Testis (tissue), 3 donors: ENCODE data around the gene HYDIN. TPM values are rescaled to one million over a fixed set of nuclear protein-coding genes. Genes with fewer than 3 reads are reported as not detected.

ENCODE experiments used
- DNase-seq: peaks from one replicate; pipeline ENCODE4 v3.0.0-alpha.2; 2019
- H3K27ac ChIP-seq, 2 donors: fragments of 200-600 bp; sonication (generic); one replicate each; pipeline ENCODE4 v1.5.1; 2019
- H3K27me3 ChIP-seq: fragments of 200-600 bp; sonication (generic); one replicate; pipeline ENCODE4 v1.5.1; 2019
- H3K36me3 ChIP-seq: fragments of 200-600 bp; sonication (generic); one replicate; pipeline ENCODE4 v1.5.1; 2017; ENCODE audit warnings: low read depth; ENCODE audit errors: missing control alignments
- H3K4me1 ChIP-seq: fragments of 200-600 bp; sonication (generic); one replicate; pipeline ENCODE4 v1.5.1; 2019
- H3K4me3 ChIP-seq, 2 donors: fragments of 200-600 bp; sonication (generic); one replicate each; pipeline ENCODE4 v1.5.1; 2017 to 2019
- H3K9me3 ChIP-seq: fragments of 200-600 bp; sonication (generic); one replicate; pipeline ENCODE4 v1.5.1; 2017
- CTCF ChIP-seq, 3 experiments: fragments of 450-650 bp in 2 of 3; fragments of 200-600 bp in 1 of 3; sonication (generic) in 1 of 3; IDR thresholded peaks; one replicate each; pipeline ENCODE4 v1.5.1; 2016 to 2019; ENCODE audit warnings: antibody characterized with exemption in 3 of 3, mild to moderate bottlenecking in 2 of 3, moderate library complexity in 1 of 3
- POLR2A ChIP-seq: fragments of 450-650 bp; IDR thresholded peaks from one replicate; pipeline ENCODE4 v1.6.1; 2017; ENCODE audit warnings: antibody characterized with exemption, mild to moderate bottlenecking, moderate library complexity
- WGBS, 2 donors: methylation state at CpG; one replicate each; pipeline ENCODE4 v1.1.5; 2018; 5-methylcytosine and 5-hydroxymethylcytosine counted together
- intact Hi-C: fragments of 100-400 bp; cut with DNase I; formaldehyde crosslinking; loops from one replicate; pipeline ENCODE4 v1.15.1; 2023; ENCODE audit warnings: low total_unique reads
- polyA plus RNA-seq: library from polyadenylated mRNA; stranded (reverse); fragments of 350-450 nt; fragmentation: Illumina TruSeq; extraction: RNeasy Lipid Tissue Mini Kit (QIAGEN cat#74804); gene quantifications from one replicate; pipeline ENCODE4 v1.2.3, GENCODE V29; 2014; ENCODE audit warnings: low read depth, low replicate concordance; ENCODE audit not compliant: insufficient read depth
- total RNA-seq, 2 donors: library from RNA; depleted of rRNA; stranded (reverse); fragments of >200 nt; gene quantifications; one replicate each; pipeline ENCODE4 v1.2.3, GENCODE V29; 2016

HYDIN gene
- total and polyA plus RNA-seq, 3 donors from 2014 or later = 29.6 to 54.7 (median 30.3) TPM

- Histone ChIP-seq H3K36me3 (no peaks in the 10 kb centered on the region), H3K4me3 (no peak overlapping the region), H3K27ac (no peak overlapping the region), H3K9me3 (no peaks in the 10 kb centered on the region), H3K4me1 (no peaks in the 10 kb centered on the region), H3K27me3 (no peaks in the 10 kb centered on the region)
- no peak for TF ChIP-seq CTCF (IDR thresholded peaks at IDR 0.05)
- no peak for TF ChIP-seq POLR2A
- 47 to 62% methylated on average over 1 of the region's 1 CpG for WGBS, 2 donors
- DNase-seq = no peak
- intact Hi-C loops = no loop called here
These were observed 18.9 kb upstream of the HYDIN start for GRCh38 chr16:71249399-71249798.

GRCh38 chr16:71247478-71247877, 17.0 kb upstream of the HYDIN start:
- intact Hi-C loops = no loop called here
- no peak for DNase-seq
- H3K36me3 ChIP-seq = no peaks in the 10 kb centered on the region
- H3K4me1 ChIP-seq = no peaks in the 10 kb centered on the region
- TF ChIP-seq POLR2A (no peak), CTCF (IDR thresholded peaks at IDR 0.05) (no peak)
- WGBS, 2 donors = 87 to 93% methylated on average over 7 of the region's 7 CpGs
- no peaks in the 10 kb centered on the region for H3K27me3 ChIP-seq
- H3K9me3 ChIP-seq = no peaks in the 10 kb centered on the region
- no peak overlapping the region for H3K4me3 ChIP-seq
- no peak overlapping the region for H3K27ac ChIP-seq

GRCh38 chr16:71246309-71246708, 15.8 kb upstream of the HYDIN start:
- no peaks in the 10 kb centered on the region for H3K36me3 ChIP-seq
- intact Hi-C loops = no loop called here
- TF ChIP-seq POLR2A (no peak), CTCF (IDR thresholded peaks at IDR 0.05) (no peak)
- H3K27ac ChIP-seq = no peak overlapping the region
- no peak for DNase-seq
- no peaks in the 10 kb centered on the region for H3K4me1 ChIP-seq
- no peaks in the 10 kb centered on the region for H3K9me3 ChIP-seq
- H3K4me3 ChIP-seq = no peak overlapping the region
- no peaks in the 10 kb centered on the region for H3K27me3 ChIP-seq

GRCh38 chr16:71244521-71244920, 14.0 kb upstream of the HYDIN start:
- Histone ChIP-seq H3K27ac (no peak overlapping the region), H3K4me3 (no peak overlapping the region), H3K9me3 (no peaks in the 10 kb centered on the region), H3K27me3 (no peaks in the 10 kb centered on the region), H3K36me3 (no peaks in the 10 kb centered on the region), H3K4me1 (no peaks in the 10 kb centered on the region)
- TF ChIP-seq POLR2A = no peak
- TF ChIP-seq CTCF (IDR thresholded peaks at IDR 0.05) = no peak
- intact Hi-C loops = no loop called here
- no peak for DNase-seq
- WGBS, 2 donors = 86 to 91% methylated on average over 1 of the region's 1 CpG

GRCh38 chr16:71242601-71243000, 12.1 kb upstream of the HYDIN start:
- H3K27me3 ChIP-seq = no peaks in the 10 kb centered on the region
- TF ChIP-seq POLR2A = no peak
- TF ChIP-seq CTCF (IDR thresholded peaks at IDR 0.05) = no peak
- H3K36me3 ChIP-seq = no peaks in the 10 kb centered on the region
- no peaks in the 10 kb centered on the region for H3K9me3 ChIP-seq
- no peak for DNase-seq
- no peak overlapping the region for H3K4me3 ChIP-seq
- no peak overlapping the region for H3K27ac ChIP-seq
- intact Hi-C loops = no loop called here
- WGBS, 2 donors = 25 to 32% methylated on average over 3 of the region's 3 CpGs
- no peaks in the 10 kb centered on the region for H3K4me1 ChIP-seq
